ENCODE data around the gene MT2A.
A peak's percentile ranks its signal among the peaks of the same experiment; 100 is the strongest.

The MT2A gene

DNA sequence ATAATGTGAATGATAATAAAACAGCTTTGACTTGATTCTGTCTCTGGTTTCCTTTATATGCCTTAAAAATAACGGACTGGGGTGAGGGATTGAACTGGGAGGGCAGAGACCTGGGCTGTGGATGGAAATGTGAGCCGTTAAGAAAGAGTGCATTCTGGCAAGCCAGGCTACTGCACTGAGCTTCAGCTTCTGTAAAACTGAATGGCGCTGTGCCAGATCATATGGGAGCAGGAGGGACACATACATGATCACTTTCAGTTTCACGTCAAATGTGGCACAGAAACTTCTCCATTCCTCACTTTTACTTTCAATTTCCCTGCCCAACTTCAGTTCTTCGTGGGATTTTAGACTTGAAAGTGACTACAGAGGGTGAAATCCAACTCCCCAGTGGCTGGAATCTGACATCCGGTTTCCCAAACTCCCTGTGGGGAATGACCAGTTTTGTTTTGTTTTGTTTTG is 1.1 kb downstream of the MT2A start:
- Histone ChIP-seq H3K36me3 (ENCODE audit: control insufficient read depth in 5 of 5, insufficient read depth in 5 of 5, low read length in 5 of 5) (no peaks in the 10 kb centered on the region), H3K4me1 (ENCODE audit: control insufficient read depth in 5 of 5, insufficient read depth in 5 of 5, low read length in 5 of 5) (peaks cover 34 to 66% (median 54%) of the 10 kb centered on the region in 5 donors), H3K4me3 (ENCODE audit: low read depth in 1 of 5, low read length in 5 of 5) (peak overlapping the region; percentile 87 to 97 (median 91)), H3K27me3 (ENCODE audit: control insufficient read depth in 5 of 5, insufficient read depth in 4 of 5, low read length in 5 of 5) (no peaks in the 10 kb centered on the region), H3K9ac (ENCODE audit: low read length in 5 of 5) (peak overlapping the region; percentile 73 to 94 (median 89)), H3K9me3 (ENCODE audit: control insufficient read depth in 5 of 5, low read length in 5 of 5) (no peaks in the 10 kb centered on the region), H3K27ac (ENCODE audit: low read depth, low read length) (peak overlapping the region; percentile 99)

- H3K4me1 ChIP-seq (ENCODE audit: control insufficient read depth in 5 of 5, insufficient read depth in 5 of 5, low read length in 5 of 5): peaks cover 34 to 66% (median 54%) of the 10 kb centered on the region in 5 donors
- peak overlapping the region; percentile 23 to 97 (median 91) for H3K4me3 ChIP-seq (ENCODE audit: low read depth in 1 of 5, low read length in 5 of 5)
Observed at GRCh38 chr16:56610017-56610608, 1.7 kb downstream of the MT2A start.

DNA sequence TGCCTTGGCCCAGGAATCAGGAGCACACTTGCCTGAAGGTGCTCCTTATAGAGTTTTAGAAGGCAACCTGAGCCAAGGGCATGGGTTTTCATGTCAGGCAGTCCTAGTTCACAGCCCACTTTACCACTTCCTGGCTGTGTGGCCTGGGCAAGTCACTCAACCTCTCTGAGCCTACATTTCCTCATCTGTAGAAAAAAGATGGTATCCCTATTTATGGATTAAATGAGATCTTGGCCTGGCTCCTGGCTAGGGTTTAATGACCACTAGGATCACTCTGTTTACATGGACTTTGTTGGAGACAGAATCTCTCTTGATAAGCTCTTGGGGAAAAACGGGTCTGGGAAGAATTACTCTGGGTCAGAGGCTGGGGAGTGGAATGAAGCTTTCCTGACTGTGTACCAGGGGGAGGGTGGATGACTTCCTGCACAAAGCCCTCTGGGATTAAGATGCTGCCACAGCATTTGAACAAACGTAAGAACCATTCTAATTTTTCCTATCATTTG is 2.3 kb downstream of the MT2A start:
- H3K36me3 ChIP-seq (ENCODE audit: control insufficient read depth in 5 of 5, insufficient read depth in 5 of 5, low read length in 5 of 5): no peaks in the 10 kb centered on the region
- no peaks in the 10 kb centered on the region for H3K27me3 ChIP-seq (ENCODE audit: control insufficient read depth in 5 of 5, insufficient read depth in 4 of 5, low read length in 5 of 5)
- H3K4me3 ChIP-seq (ENCODE audit: low read depth in 1 of 5, low read length in 5 of 5): peak overlapping the region; percentile 23 to 97 (median 91)
- H3K27ac ChIP-seq (ENCODE audit: low read depth, low read length): peak overlapping the region; percentile 99
- H3K4me1 ChIP-seq (ENCODE audit: control insufficient read depth in 5 of 5, insufficient read depth in 5 of 5, low read length in 5 of 5): peaks cover 34 to 65% (median 54%) of the 10 kb centered on the region in 5 donors
- H3K9ac ChIP-seq (ENCODE audit: low read length in 5 of 5): peak overlapping the region; percentile 14 to 94 (median 73)
- H3K9me3 ChIP-seq (ENCODE audit: control insufficient read depth in 5 of 5, low read length in 5 of 5): no peaks in the 10 kb centered on the region

More at GRCh38 chr16:56610017-56610608, 1.7 kb downstream of the MT2A start:
- no peaks in the 10 kb centered on the region for H3K9me3 ChIP-seq (ENCODE audit: control insufficient read depth in 5 of 5, low read length in 5 of 5)
- H3K9ac ChIP-seq (ENCODE audit: low read length in 5 of 5): peak overlapping the region; percentile 14 to 94 (median 89)
- H3K27ac ChIP-seq (ENCODE audit: low read depth, low read length): peak overlapping the region; percentile 99
- H3K36me3 ChIP-seq (ENCODE audit: control insufficient read depth in 5 of 5, insufficient read depth in 5 of 5, low read length in 5 of 5): no peaks in the 10 kb centered on the region
- no peaks in the 10 kb centered on the region for H3K27me3 ChIP-seq (ENCODE audit: control insufficient read depth in 5 of 5, insufficient read depth in 4 of 5, low read length in 5 of 5)

- peak overlapping the region in 3 of 5 donors; percentile 6 to 38 (median 20) for H3K4me3 ChIP-seq (ENCODE audit: low read depth in 1 of 5, low read length in 5 of 5)
- H3K4me1 ChIP-seq (ENCODE audit: control insufficient read depth in 5 of 5, insufficient read depth in 5 of 5, low read length in 5 of 5): peaks cover 29 to 58% (median 48%) of the 10 kb centered on the region in 5 donors
- H3K27ac ChIP-seq (ENCODE audit: low read depth, low read length): peak overlapping the region; percentile 99
- no peaks in the 10 kb centered on the region for H3K9me3 ChIP-seq (ENCODE audit: control insufficient read depth in 5 of 5, low read length in 5 of 5)
- H3K36me3 ChIP-seq (ENCODE audit: control insufficient read depth in 5 of 5, insufficient read depth in 5 of 5, low read length in 5 of 5): no peaks in the 10 kb centered on the region
- H3K9ac ChIP-seq (ENCODE audit: low read length in 5 of 5): peak overlapping the region in 3 of 5 donors; percentile 29 to 93 (median 73)
- H3K27me3 ChIP-seq (ENCODE audit: control insufficient read depth in 5 of 5, insufficient read depth in 4 of 5, low read length in 5 of 5): no peaks in the 10 kb centered on the region
Observed at GRCh38 chr16:56611281-56611833, 3.0 kb downstream of the MT2A start.

DNA sequence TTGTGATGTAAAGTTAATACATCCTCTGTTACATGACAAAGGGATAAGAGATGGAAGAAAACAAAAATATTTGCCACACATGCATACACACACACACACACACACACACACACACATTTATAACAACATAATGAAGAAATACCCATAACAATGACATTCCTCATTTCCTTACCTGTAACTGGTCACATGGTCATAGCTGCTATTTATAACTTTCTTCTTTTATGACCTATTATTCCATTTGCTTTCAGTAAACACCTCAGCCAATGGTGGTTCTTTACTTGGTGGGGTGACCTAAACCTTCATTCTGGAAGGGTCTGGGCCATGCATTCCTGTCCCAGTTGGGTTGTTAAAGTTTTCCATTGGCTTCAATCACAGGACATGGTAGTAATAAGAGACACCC is 5.3 kb downstream of the MT2A start:
- Histone ChIP-seq H3K36me3 (ENCODE audit: control insufficient read depth in 5 of 5, insufficient read depth in 5 of 5, low read length in 5 of 5) (no peaks in the 10 kb centered on the region), H3K4me1 (ENCODE audit: control insufficient read depth in 5 of 5, insufficient read depth in 5 of 5, low read length in 5 of 5) (peaks cover 23 to 57% (median 49%) of the 10 kb centered on the region in 5 donors), H3K4me3 (ENCODE audit: low read depth in 1 of 5, low read length in 5 of 5) (no peak overlapping the region), H3K9me3 (ENCODE audit: control insufficient read depth in 5 of 5, low read length in 5 of 5) (no peaks in the 10 kb centered on the region), H3K27me3 (ENCODE audit: control insufficient read depth in 5 of 5, insufficient read depth in 4 of 5, low read length in 5 of 5) (no peaks in the 10 kb centered on the region), H3K27ac (ENCODE audit: low read depth, low read length) (no peak overlapping the region), H3K9ac (ENCODE audit: low read length in 5 of 5) (no peak overlapping the region)

GRCh38 chr16:56614549-56614991 is 6.2 kb downstream of the MT2A start:
- Histone ChIP-seq H3K9me3 (ENCODE audit: control insufficient read depth in 5 of 5, low read length in 5 of 5) (no peaks in the 10 kb centered on the region), H3K27ac (ENCODE audit: low read depth, low read length) (no peak overlapping the region), H3K9ac (ENCODE audit: low read length in 5 of 5) (no peak overlapping the region), H3K27me3 (ENCODE audit: control insufficient read depth in 5 of 5, insufficient read depth in 4 of 5, low read length in 5 of 5) (no peaks in the 10 kb centered on the region), H3K36me3 (ENCODE audit: control insufficient read depth in 5 of 5, insufficient read depth in 5 of 5, low read length in 5 of 5) (no peaks in the 10 kb centered on the region), H3K4me3 (ENCODE audit: low read depth in 1 of 5, low read length in 5 of 5) (no peak overlapping the region), H3K4me1 (ENCODE audit: control insufficient read depth in 5 of 5, insufficient read depth in 5 of 5, low read length in 5 of 5) (peaks cover 21 to 51% (median 40%) of the 10 kb centered on the region in 5 donors)

DNA sequence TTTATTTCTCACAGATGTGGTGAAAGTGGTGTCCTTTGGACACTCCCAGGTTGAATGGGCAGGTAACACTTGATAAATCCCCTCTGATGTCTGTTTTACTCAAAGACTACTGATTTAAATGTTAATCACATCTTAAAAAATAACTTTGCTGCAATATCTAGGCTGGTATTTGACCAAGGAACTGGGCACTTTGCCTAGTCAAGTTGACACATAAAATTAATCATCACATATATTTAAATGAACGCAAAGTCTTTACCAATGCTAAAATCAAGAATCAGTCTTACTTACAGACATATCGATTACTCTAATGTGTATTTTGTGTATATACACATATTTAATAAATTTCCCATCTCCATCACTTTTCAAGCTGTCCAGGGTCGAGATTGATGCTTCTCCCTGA is 7.0 kb downstream of the MT2A start:
- peaks cover 17 to 44% (median 38%) of the 10 kb centered on the region in 5 donors for H3K4me1 ChIP-seq (ENCODE audit: control insufficient read depth in 5 of 5, insufficient read depth in 5 of 5, low read length in 5 of 5)

DNA sequence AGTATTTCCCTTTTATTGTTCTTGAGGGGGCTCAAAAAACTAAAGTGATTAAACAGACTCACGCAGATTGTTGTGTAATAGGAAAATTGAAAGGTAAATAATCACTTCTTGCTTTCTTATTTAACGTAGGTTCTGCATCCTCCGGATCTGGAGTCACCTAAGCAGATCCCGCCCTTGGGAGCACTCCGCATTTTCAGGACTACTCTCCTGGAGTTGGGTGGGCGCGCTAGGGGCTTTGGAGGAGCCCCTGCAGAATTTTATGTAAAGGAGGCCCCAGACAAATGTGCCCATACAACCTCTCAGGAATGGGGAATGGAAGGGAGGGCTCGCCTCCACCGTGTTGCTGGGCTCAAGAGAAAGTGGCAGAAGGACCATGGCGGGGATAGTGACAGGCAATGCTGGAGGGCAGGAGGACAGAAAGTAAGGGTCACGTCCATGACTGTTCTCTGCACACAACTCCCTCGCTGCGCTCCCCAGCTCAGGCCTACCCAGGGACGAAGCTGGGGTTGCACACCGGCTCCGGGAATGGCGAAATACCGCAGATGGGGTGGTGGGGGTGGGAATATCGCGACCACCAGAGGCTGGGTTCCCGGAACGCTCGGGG is 8.3 kb downstream of the MT2A start:
- H3K4me3 ChIP-seq (ENCODE audit: low read depth in 1 of 5, low read length in 5 of 5): peak overlapping the region in 4 of 5 donors; percentile 53 to 65 (median 62)
- no peaks in the 10 kb centered on the region for H3K36me3 ChIP-seq (ENCODE audit: control insufficient read depth in 5 of 5, insufficient read depth in 5 of 5, low read length in 5 of 5)
- H3K9me3 ChIP-seq (ENCODE audit: control insufficient read depth in 5 of 5, low read length in 5 of 5): no peaks in the 10 kb centered on the region
- H3K4me1 ChIP-seq (ENCODE audit: control insufficient read depth in 5 of 5, insufficient read depth in 5 of 5, low read length in 5 of 5): peaks cover 5 to 37% (median 33%) of the 10 kb centered on the region in 5 donors
- H3K27ac ChIP-seq (ENCODE audit: low read depth, low read length): no peak overlapping the region
- peak overlapping the region in 2 of 5 donors; percentile 60 to 73 for H3K9ac ChIP-seq (ENCODE audit: low read length in 5 of 5)
- no peaks in the 10 kb centered on the region for H3K27me3 ChIP-seq (ENCODE audit: control insufficient read depth in 5 of 5, insufficient read depth in 4 of 5, low read length in 5 of 5)

More for the DNA sequence above, 7.0 kb downstream of the MT2A start:
- Histone ChIP-seq H3K36me3 (ENCODE audit: control insufficient read depth in 5 of 5, insufficient read depth in 5 of 5, low read length in 5 of 5) (no peaks in the 10 kb centered on the region), H3K9me3 (ENCODE audit: control insufficient read depth in 5 of 5, low read length in 5 of 5) (no peaks in the 10 kb centered on the region), H3K9ac (ENCODE audit: low read length in 5 of 5) (no peak overlapping the region), H3K27me3 (ENCODE audit: control insufficient read depth in 5 of 5, insufficient read depth in 4 of 5, low read length in 5 of 5) (no peaks in the 10 kb centered on the region), H3K4me3 (ENCODE audit: low read depth in 1 of 5, low read length in 5 of 5) (no peak overlapping the region), H3K27ac (ENCODE audit: low read depth, low read length) (no peak overlapping the region)

- peak overlapping the region in 2 of 5 donors; percentile 60 to 73 for H3K9ac ChIP-seq (ENCODE audit: low read length in 5 of 5)
- no peak overlapping the region for H3K27ac ChIP-seq (ENCODE audit: low read depth, low read length)
- no peaks in the 10 kb centered on the region for H3K9me3 ChIP-seq (ENCODE audit: control insufficient read depth in 5 of 5, low read length in 5 of 5)
Observed at GRCh38 chr16:56617212-56618085, 9.1 kb downstream of the MT2A start.

More at GRCh38 chr16:56617212-56618085, 9.1 kb downstream of the MT2A start:
- peaks cover 4 to 37% (median 31%) of the 10 kb centered on the region in 5 donors for H3K4me1 ChIP-seq (ENCODE audit: control insufficient read depth in 5 of 5, insufficient read depth in 5 of 5, low read length in 5 of 5)
- H3K27me3 ChIP-seq (ENCODE audit: control insufficient read depth in 5 of 5, insufficient read depth in 4 of 5, low read length in 5 of 5): no peaks in the 10 kb centered on the region
- H3K36me3 ChIP-seq (ENCODE audit: control insufficient read depth in 5 of 5, insufficient read depth in 5 of 5, low read length in 5 of 5): no peaks in the 10 kb centered on the region
- peak overlapping the region; percentile 53 to 83 (median 63) for H3K4me3 ChIP-seq (ENCODE audit: low read depth in 1 of 5, low read length in 5 of 5)

Measured in subcutaneous abdominal adipose tissue (tissue), 5 donors.